Measurements from ENCODE around the gene SHF. TPM values are rescaled to one million over a fixed set of nuclear protein-coding genes. Genes with fewer than 3 reads are reported as not detected.

Gene SHF
- total and polyA plus RNA-seq, 2 donors (not counting 1 experiment from before 2014, with no cell fraction given), result 0.85 to 3.3 TPM

DNA sequence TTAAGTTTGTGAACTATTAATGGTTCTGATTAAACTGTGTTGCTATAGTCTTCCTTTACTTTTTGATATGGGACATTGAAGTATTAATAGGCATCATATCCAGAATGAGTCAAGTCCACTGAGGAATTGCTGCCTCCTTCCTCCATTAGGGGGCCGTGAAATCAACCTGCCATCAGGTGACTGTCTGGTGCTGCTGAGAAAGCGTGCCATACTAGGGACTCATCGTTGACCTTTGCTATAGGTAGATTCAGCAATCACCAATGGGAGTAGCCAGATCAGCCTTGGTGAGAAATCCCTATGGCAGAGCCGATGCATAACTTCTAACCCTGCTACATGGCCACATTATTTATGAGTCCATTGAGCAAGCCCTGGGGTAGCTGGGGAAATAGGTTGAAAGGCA is 34.2 kb upstream of the SHF start:
- TF ChIP-seq, protein P1, sequence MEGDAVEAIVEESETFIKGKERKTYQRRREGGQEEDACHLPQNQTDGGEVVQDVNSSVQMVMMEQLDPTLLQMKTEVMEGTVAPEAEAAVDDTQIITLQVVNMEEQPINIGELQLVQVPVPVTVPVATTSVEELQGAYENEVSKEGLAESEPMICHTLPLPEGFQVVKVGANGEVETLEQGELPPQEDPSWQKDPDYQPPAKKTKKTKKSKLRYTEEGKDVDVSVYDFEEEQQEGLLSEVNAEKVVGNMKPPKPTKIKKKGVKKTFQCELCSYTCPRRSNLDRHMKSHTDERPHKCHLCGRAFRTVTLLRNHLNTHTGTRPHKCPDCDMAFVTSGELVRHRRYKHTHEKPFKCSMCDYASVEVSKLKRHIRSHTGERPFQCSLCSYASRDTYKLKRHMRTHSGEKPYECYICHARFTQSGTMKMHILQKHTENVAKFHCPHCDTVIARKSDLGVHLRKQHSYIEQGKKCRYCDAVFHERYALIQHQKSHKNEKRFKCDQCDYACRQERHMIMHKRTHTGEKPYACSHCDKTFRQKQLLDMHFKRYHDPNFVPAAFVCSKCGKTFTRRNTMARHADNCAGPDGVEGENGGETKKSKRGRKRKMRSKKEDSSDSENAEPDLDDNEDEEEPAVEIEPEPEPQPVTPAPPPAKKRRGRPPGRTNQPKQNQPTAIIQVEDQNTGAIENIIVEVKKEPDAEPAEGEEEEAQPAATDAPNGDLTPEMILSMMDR (conservative IDR thresholded peaks at IDR 0.05 in 1 of 2, IDR thresholded peaks at IDR 0.05 in 1 of 2; ENCODE audit: low read depth in 1 of 2, low read length in 2 of 2), result no peak
- no peak for TF ChIP-seq EZH2 (IDR thresholded peaks at IDR 0.05; ENCODE audit: low read length, missing control alignments)

DNA sequence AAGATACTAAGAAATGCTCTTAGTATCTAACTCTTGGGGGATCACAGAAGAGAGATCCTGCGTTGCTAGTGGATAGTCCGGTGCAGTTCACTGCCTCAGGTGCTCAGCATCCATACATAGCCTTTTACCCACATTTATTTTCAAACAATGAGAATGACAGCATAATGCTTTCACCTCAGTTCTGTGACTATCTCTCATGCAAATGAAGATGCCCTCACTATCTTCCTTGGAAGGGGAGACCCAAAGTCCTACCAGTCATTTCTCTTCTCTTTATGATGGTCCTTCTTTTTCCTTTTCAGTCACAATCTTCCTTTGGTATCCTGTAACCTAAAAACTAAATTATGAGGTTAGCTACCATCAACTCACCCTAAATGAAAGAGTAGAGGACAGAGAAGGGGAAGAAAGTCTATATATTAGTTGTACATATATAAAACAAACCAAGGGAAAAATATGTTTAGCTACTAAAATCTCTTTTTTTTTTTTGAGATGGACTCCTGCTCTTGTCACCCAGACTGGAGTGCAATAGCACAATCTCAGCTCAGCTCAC is 33.4 kb upstream of the SHF start:
- no peak overlapping the region for H3K4me3 ChIP-seq (replicated peaks in 1 of 4; ENCODE audit: control extremely low read depth in 1 of 4, insufficient read depth in 1 of 4, low read depth in 3 of 4, low read length in 4 of 4)
- H3K4me1 ChIP-seq (ENCODE audit: control insufficient read depth, extremely low read depth, insufficient read depth, low read length), result no peaks in the 10 kb centered on the region
- no peak overlapping the region for H2AFZ ChIP-seq (ENCODE audit: low read length)
- DNase-seq (ENCODE audit: low read depth in 2 of 2), result no peak
- H3K4me2 ChIP-seq (ENCODE audit: extremely low read depth, insufficient read depth, low read length), result no peak overlapping the region
- H3K36me3 ChIP-seq (ENCODE audit: control insufficient read depth, insufficient read depth, low read length), result no peaks in the 10 kb centered on the region
- no peak overlapping the region for H3K9ac ChIP-seq (ENCODE audit: insufficient read depth, low read length)
- H4K20me1 ChIP-seq (ENCODE audit: control insufficient read depth, extremely low read depth, insufficient read depth, low read length), result no peaks in the 10 kb centered on the region
- no peak overlapping the region for H3K27ac ChIP-seq (ENCODE audit: insufficient read depth, low read length)
- no peaks in the 10 kb centered on the region for H3K9me3 ChIP-seq (ENCODE audit: control insufficient read depth, insufficient read depth, low read depth, low read length)
- TF ChIP-seq, protein P1 (conservative IDR thresholded peaks at IDR 0.05 in 1 of 2, IDR thresholded peaks at IDR 0.05 in 1 of 2; ENCODE audit: low read depth in 1 of 2, low read length in 2 of 2), result no peak
- TF ChIP-seq EZH2 (IDR thresholded peaks at IDR 0.05; ENCODE audit: low read length, missing control alignments), result no peak
- H3K79me2 ChIP-seq (ENCODE audit: control insufficient read depth, insufficient read depth, low read length), result no peaks in the 10 kb centered on the region
- peaks cover 2% of the 10 kb centered on the region for H3K27me3 ChIP-seq (ENCODE audit: control insufficient read depth, insufficient read depth, low read length)

More for the DNA sequence above, 34.2 kb upstream of the SHF start:
- Histone ChIP-seq H3K36me3 (ENCODE audit: control insufficient read depth, insufficient read depth, low read length) (no peaks in the 10 kb centered on the region), H3K79me2 (ENCODE audit: control insufficient read depth, insufficient read depth, low read length) (no peaks in the 10 kb centered on the region), H3K4me1 (ENCODE audit: control insufficient read depth, extremely low read depth, insufficient read depth, low read length) (no peaks in the 10 kb centered on the region), H4K20me1 (ENCODE audit: control insufficient read depth, extremely low read depth, insufficient read depth, low read length) (no peaks in the 10 kb centered on the region), H3K27me3 (ENCODE audit: control insufficient read depth, insufficient read depth, low read length) (peaks cover 2% of the 10 kb centered on the region), H3K27ac (ENCODE audit: insufficient read depth, low read length) (no peak overlapping the region), H2AFZ (ENCODE audit: low read length) (no peak overlapping the region), H3K9me3 (ENCODE audit: control insufficient read depth, insufficient read depth, low read depth, low read length) (no peaks in the 10 kb centered on the region), H3K4me2 (ENCODE audit: extremely low read depth, insufficient read depth, low read length) (no peak overlapping the region), H3K9ac (ENCODE audit: insufficient read depth, low read length) (no peak overlapping the region), H3K4me3 (replicated peaks in 1 of 4; ENCODE audit: control extremely low read depth in 1 of 4, insufficient read depth in 1 of 4, low read depth in 3 of 4, low read length in 4 of 4) (no peak overlapping the region)
- no peak for DNase-seq (ENCODE audit: low read depth in 2 of 2)

DNA sequence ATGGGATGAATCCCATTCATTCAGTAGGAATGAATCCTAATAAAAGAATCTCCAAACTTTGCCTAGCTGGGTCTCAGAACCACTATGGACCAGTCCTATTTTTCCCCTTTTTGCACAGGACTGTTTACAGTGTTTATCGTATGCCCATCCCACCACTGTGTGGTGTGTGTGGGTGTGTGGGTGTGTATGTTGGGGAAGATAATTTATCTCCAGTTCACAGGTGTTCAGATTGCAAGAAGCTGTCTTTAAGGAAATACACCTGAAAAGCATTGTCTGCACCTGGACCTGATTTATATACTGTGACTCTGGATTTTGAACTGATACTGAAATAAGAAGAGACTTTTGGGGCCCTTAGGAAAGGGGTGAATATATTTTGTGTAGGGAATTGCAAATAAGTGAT is 24.7 kb upstream of the SHF start:
- Histone ChIP-seq H3K27me3 (ENCODE audit: control insufficient read depth, insufficient read depth, low read length) (no peaks in the 10 kb centered on the region), H3K9ac (ENCODE audit: insufficient read depth, low read length) (no peak overlapping the region), H3K27ac (ENCODE audit: insufficient read depth, low read length) (no peak overlapping the region), H3K4me1 (ENCODE audit: control insufficient read depth, extremely low read depth, insufficient read depth, low read length) (no peaks in the 10 kb centered on the region), H3K4me2 (ENCODE audit: extremely low read depth, insufficient read depth, low read length) (no peak overlapping the region), H3K4me3 (replicated peaks in 1 of 4; ENCODE audit: control extremely low read depth in 1 of 4, insufficient read depth in 1 of 4, low read depth in 3 of 4, low read length in 4 of 4) (no peak overlapping the region), H4K20me1 (ENCODE audit: control insufficient read depth, extremely low read depth, insufficient read depth, low read length) (no peaks in the 10 kb centered on the region), H3K9me3 (ENCODE audit: control insufficient read depth, insufficient read depth, low read depth, low read length) (no peaks in the 10 kb centered on the region), H2AFZ (ENCODE audit: low read length) (no peak overlapping the region), H3K79me2 (ENCODE audit: control insufficient read depth, insufficient read depth, low read length) (no peaks in the 10 kb centered on the region), H3K36me3 (ENCODE audit: control insufficient read depth, insufficient read depth, low read length) (no peaks in the 10 kb centered on the region)
- DNase-seq (ENCODE audit: low read depth in 2 of 2), result no peak
- TF ChIP-seq EZH2 (IDR thresholded peaks at IDR 0.05; ENCODE audit: low read length, missing control alignments), result no peak
- TF ChIP-seq, protein P1 (conservative IDR thresholded peaks at IDR 0.05 in 1 of 2, IDR thresholded peaks at IDR 0.05 in 1 of 2; ENCODE audit: low read depth in 1 of 2, low read length in 2 of 2), result no peak
